Measurements from ENCODE around the gene ANKRD22. TPM values are rescaled to one million over a fixed set of nuclear protein-coding genes. Genes with fewer than 3 reads are reported as not detected.

ANKRD22 gene
- polyA plus RNA-seq, 1 donor (not counting 4 experiments of a cell fraction or from before 2014, with no cell fraction given) = 4.4 TPM

GRCh38 chr10:88791924-88792323 is 59.7 kb downstream of the ANKRD22 start:
- Histone ChIP-seq H3K9ac (ENCODE audit: control insufficient read depth, extremely low read depth, insufficient read depth, low read length) (no peak overlapping the region), H3K9me1 (ENCODE audit: control insufficient read depth, extremely low read depth, insufficient read depth, low read length) (no peaks in the 10 kb centered on the region), H3K9me3 (ENCODE audit: control insufficient read depth, low read depth, low read length) (no peaks in the 10 kb centered on the region), H3K4me1 (ENCODE audit: control insufficient read depth, extremely low read depth, insufficient read depth, low read length) (peaks cover 6% of the 10 kb centered on the region), H3K79me2 (ENCODE audit: control insufficient read depth, insufficient read depth, low read length) (no peaks in the 10 kb centered on the region), H3K4me3 (ENCODE audit: control insufficient read depth in 2 of 3, extremely low read depth in 1 of 3, insufficient read depth in 2 of 3, low read depth in 1 of 3, low read length in 3 of 3) (no peak overlapping the region), H3K36me3 (ENCODE audit: control insufficient read depth in 2 of 2, extremely low read depth in 1 of 2, insufficient read depth in 2 of 2, low read length in 2 of 2) (no peaks in the 10 kb centered on the region), H2AFZ (ENCODE audit: control insufficient read depth, low read length) (no peak overlapping the region), H4K20me1 (ENCODE audit: control insufficient read depth, extremely low read depth, insufficient read depth, low read length) (no peaks in the 10 kb centered on the region), H3K27me3 (ENCODE audit: control insufficient read depth, extremely low read depth, insufficient read depth, low read length) (no peaks in the 10 kb centered on the region), H3K4me2 (ENCODE audit: control insufficient read depth, extremely low read depth, insufficient read depth, low read depth, low read length) (no peak overlapping the region), H3K27ac (ENCODE audit: control insufficient read depth, insufficient read depth, low read length) (no peak overlapping the region)
- no peak for FAIRE-seq
- dilution Hi-C loops (cut with MboI; ENCODE audit: extremely low pct_ligation_motif_present, low sequenced_read_pairs) = no loop called here
- TF ChIP-seq CTCF (optimal IDR thresholded peaks at IDR 0.05 in 1 of 3, IDR thresholded peaks at IDR 0.05 in 1 of 3, conservative IDR thresholded peaks at IDR 0.05 in 1 of 3; ENCODE audit: extremely low read depth in 1 of 3, insufficient read depth in 2 of 3, low read length in 3 of 3) (peak; percentile 47 to 69 (median 57)), EZH2 (IDR thresholded peaks at IDR 0.05; ENCODE audit: low read length) (no peak)
- no peak for DNase-seq (ENCODE audit: low read depth, low spot score)

DNA sequence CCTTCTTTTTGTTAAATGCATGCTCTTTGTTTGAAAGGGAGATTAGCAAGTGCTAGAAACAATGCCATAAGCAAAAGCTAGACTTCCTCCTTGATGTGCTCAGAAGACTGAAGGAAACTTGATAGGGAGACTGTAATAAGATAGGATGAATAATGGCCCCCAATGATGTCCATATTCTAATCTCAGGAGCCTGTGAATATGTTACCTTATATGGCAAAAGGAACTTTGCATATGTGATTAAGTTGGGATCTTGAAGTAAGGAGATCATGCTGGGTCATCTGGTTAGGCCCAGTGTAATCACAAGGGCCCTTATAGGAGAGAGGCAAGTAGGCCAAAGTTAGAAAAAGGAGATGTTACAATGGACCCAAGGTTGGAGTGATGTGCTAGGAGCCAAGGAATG is 62.7 kb downstream of the ANKRD22 start:
- H3K27me3 ChIP-seq (ENCODE audit: control insufficient read depth, extremely low read depth, insufficient read depth, low read length) = no peaks in the 10 kb centered on the region
- no peaks in the 10 kb centered on the region for H3K79me2 ChIP-seq (ENCODE audit: control insufficient read depth, insufficient read depth, low read length)
- no peaks in the 10 kb centered on the region for H3K9me3 ChIP-seq (ENCODE audit: control insufficient read depth, low read depth, low read length)
- H2AFZ ChIP-seq (ENCODE audit: control insufficient read depth, low read length) = no peak overlapping the region
- TF ChIP-seq CTCF (optimal IDR thresholded peaks at IDR 0.05 in 1 of 3, IDR thresholded peaks at IDR 0.05 in 1 of 3, conservative IDR thresholded peaks at IDR 0.05 in 1 of 3; ENCODE audit: extremely low read depth in 1 of 3, insufficient read depth in 2 of 3, low read length in 3 of 3) (no peak), EZH2 (IDR thresholded peaks at IDR 0.05; ENCODE audit: low read length) (no peak)
- no peaks in the 10 kb centered on the region for H3K9me1 ChIP-seq (ENCODE audit: control insufficient read depth, extremely low read depth, insufficient read depth, low read length)
- no peaks in the 10 kb centered on the region for H3K36me3 ChIP-seq (ENCODE audit: control insufficient read depth in 2 of 2, extremely low read depth in 1 of 2, insufficient read depth in 2 of 2, low read length in 2 of 2)
- H4K20me1 ChIP-seq (ENCODE audit: control insufficient read depth, extremely low read depth, insufficient read depth, low read length) = no peaks in the 10 kb centered on the region
- no peak overlapping the region for H3K27ac ChIP-seq (ENCODE audit: control insufficient read depth, insufficient read depth, low read length)
- dilution Hi-C loops (cut with MboI; ENCODE audit: extremely low pct_ligation_motif_present, low sequenced_read_pairs) = no loop called here
- no peak overlapping the region for H3K4me3 ChIP-seq (ENCODE audit: control insufficient read depth in 2 of 3, extremely low read depth in 1 of 3, insufficient read depth in 2 of 3, low read depth in 1 of 3, low read length in 3 of 3)
- no peak overlapping the region for H3K9ac ChIP-seq (ENCODE audit: control insufficient read depth, extremely low read depth, insufficient read depth, low read length)
- DNase-seq (ENCODE audit: low read depth, low spot score) (no peak), FAIRE-seq (no peak)
- H3K4me1 ChIP-seq (ENCODE audit: control insufficient read depth, extremely low read depth, insufficient read depth, low read length) = peaks cover 4% of the 10 kb centered on the region
- no peak overlapping the region for H3K4me2 ChIP-seq (ENCODE audit: control insufficient read depth, extremely low read depth, insufficient read depth, low read depth, low read length)

Measured in keratinocyte (primary cell).